Kidney (tissue), 14 donors: ENCODE results near the gene DDX39B. TPM values are rescaled to one million over a fixed set of nuclear protein-coding genes. Genes with fewer than 3 reads are reported as not detected.

Experiments
- DNase-seq, 5 donors: peaks; one replicate each; pipeline ENCODE4 v3.0.0-alpha.2; 2013 to 2020
- FAIRE-seq: peaks from 2 replicates; lab custom pipeline; 2012; peaks lifted over from hg19 to GRCh38; lab: Jason Lieb, UNC
- H3K27ac ChIP-seq, 2 donors: one replicate each; pipeline ENCODE4 v1.7.0; 2013; ENCODE audit warnings: low read depth in 2 of 2, low read length in 2 of 2, inconsistent platforms in 1 of 2
- H3K27me3 ChIP-seq: one replicate; pipeline ENCODE4 v1.7.1; 2013; ENCODE audit warnings: low read length, inconsistent platforms; ENCODE audit not compliant: control insufficient read depth, insufficient read depth
- H3K36me3 ChIP-seq, 3 donors: one replicate each; pipeline versions ENCODE4 v1.7.0 to v1.7.1; 2013; ENCODE audit warnings: low read length in 3 of 3, control low read depth in 1 of 3, inconsistent platforms in 1 of 3; ENCODE audit not compliant: insufficient read depth in 3 of 3, control insufficient read depth in 2 of 3
- H3K4me1 ChIP-seq, 3 donors: one replicate each; pipeline versions ENCODE4 v1.7.0 to v1.7.1; 2013; ENCODE audit warnings: low read length in 3 of 3, inconsistent platforms in 1 of 3, low read depth in 1 of 3; ENCODE audit not compliant: control insufficient read depth in 2 of 3, insufficient read depth in 2 of 3
- H3K4me3 ChIP-seq, 3 donors: one replicate each; pipeline versions ENCODE4 v1.7.0 to v1.8.1; 2013; ENCODE audit warnings: low read length in 3 of 3, control low read depth in 1 of 3, inconsistent platforms in 1 of 3
- H3K9ac ChIP-seq, 3 donors: one replicate each; pipeline versions ENCODE4 v1.7.0 to v1.7.1; 2013; ENCODE audit warnings: low read length in 3 of 3, control low read depth in 1 of 3, inconsistent platforms in 1 of 3
- H3K9me3 ChIP-seq, 3 donors: one replicate each; pipeline versions ENCODE4 v1.7.0 to v1.7.1; 2013; ENCODE audit warnings: low read length in 3 of 3, control low read depth in 1 of 3, inconsistent platforms in 1 of 3; ENCODE audit not compliant: control insufficient read depth in 2 of 3, insufficient read depth in 1 of 3
- intact Hi-C: fragments of 100-400 bp; cut with DNase I; formaldehyde crosslinking; loops from one replicate; pipeline ENCODE4 v1.11.1; 2022
- polyA plus RNA-seq: library from polyadenylated mRNA; stranded (reverse); fragments of 350-450 nt; fragmentation: Illumina TruSeq; extraction: RNeasy Lipid Tissue Mini Kit (QIAGEN cat#74804); gene quantifications from one replicate; pipeline ENCODE4 v1.2.3, GENCODE V29; 2014; ENCODE audit warnings: low read depth, low replicate concordance; ENCODE audit not compliant: insufficient read depth
- total RNA-seq: library from RNA; stranded (reverse); fragmentation: NEBNext Ultra II Directional; extraction: Animal tissue kit (Norgen Biotek cat#: 25700); gene quantifications from one replicate; pipeline ENCODE4 v1.2.1, GENCODE V29; 2021
- TF ChIP-seq, protein P1 (sequence below): IDR thresholded peaks from 3 replicates; pipeline ENCODE4 v1.5.1; 2012; ENCODE audit warnings: mild to moderate bottlenecking, moderate library complexity, borderline replicate concordance; ENCODE audit not compliant: insufficient read depth; ENCODE audit errors: extremely low read depth
- donor health status: control.
- donor health status: control.
- donor health status: control.
- donor health status: control.
- donor health status: control.
- donor health status: DM: yes; HTN: yes; CAD: no.
- donor health status: Normal renal cell carcinoma (clear cell type).

Gene DDX39B
- total and polyA plus RNA-seq, 2 donors from 2014 or later, result 183 to 295 TPM

DNA sequence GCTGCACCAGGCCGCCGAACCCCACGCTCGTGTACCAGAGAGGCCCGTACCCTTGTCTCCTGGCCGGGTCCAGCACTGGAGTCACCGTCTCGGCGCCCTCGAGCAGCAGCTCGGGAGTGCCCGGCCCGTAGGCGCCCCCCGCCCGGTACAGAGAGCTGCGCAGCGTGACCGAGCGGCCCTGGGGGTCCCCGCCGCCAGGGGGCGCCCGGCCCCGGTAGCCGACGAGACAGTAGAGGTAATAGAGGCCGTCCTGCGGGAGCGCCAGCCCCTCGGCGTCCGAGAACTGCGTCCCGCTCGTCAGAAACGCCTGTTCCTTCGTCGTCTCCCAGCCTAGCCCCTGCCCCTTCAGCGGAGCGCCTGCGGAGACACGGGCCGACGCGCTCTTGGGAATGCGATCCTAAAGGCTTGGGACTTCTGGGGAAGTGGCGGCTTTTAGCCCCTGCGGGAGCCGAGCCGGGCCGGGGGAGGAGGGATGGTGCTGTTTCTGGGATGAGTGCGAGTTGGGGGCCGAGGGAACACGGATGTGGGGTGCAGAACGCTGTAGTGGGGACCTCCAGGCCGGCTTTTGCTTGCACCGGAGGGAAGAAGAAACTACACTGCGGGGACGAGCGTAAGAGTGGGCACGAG, 39.1 kb upstream of the DDX39B start:
- no peaks in the 10 kb centered on the region for H3K27me3 ChIP-seq
- FAIRE-seq (no peak), DNase-seq (peak; percentile 90 to 95 (median 92))
- H3K4me3 ChIP-seq, result peak overlapping the region; percentile 65 to 93 (median 90)
- TF ChIP-seq, protein P1, sequence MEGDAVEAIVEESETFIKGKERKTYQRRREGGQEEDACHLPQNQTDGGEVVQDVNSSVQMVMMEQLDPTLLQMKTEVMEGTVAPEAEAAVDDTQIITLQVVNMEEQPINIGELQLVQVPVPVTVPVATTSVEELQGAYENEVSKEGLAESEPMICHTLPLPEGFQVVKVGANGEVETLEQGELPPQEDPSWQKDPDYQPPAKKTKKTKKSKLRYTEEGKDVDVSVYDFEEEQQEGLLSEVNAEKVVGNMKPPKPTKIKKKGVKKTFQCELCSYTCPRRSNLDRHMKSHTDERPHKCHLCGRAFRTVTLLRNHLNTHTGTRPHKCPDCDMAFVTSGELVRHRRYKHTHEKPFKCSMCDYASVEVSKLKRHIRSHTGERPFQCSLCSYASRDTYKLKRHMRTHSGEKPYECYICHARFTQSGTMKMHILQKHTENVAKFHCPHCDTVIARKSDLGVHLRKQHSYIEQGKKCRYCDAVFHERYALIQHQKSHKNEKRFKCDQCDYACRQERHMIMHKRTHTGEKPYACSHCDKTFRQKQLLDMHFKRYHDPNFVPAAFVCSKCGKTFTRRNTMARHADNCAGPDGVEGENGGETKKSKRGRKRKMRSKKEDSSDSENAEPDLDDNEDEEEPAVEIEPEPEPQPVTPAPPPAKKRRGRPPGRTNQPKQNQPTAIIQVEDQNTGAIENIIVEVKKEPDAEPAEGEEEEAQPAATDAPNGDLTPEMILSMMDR, result peak; percentile 93
- peak overlapping the region; percentile 70 to 78 for H3K27ac ChIP-seq
- intact Hi-C loops, result no loop called here
- no peaks in the 10 kb centered on the region for H3K36me3 ChIP-seq
- H3K9ac ChIP-seq, result peak overlapping the region; percentile 69 to 97 (median 93)
- peaks cover 0 to 10% (median 5%) of the 10 kb centered on the region in 3 donors for H3K4me1 ChIP-seq
- H3K9me3 ChIP-seq, result no peaks in the 10 kb centered on the region

GRCh38 chr6:31580438-31580740, 38.6 kb upstream of the DDX39B start:
- Histone ChIP-seq H3K9ac (peak overlapping the region; percentile 8 to 71 (median 70)), H3K4me3 (peak overlapping the region; percentile 42 to 90 (median 65)), H3K9me3 (no peaks in the 10 kb centered on the region), H3K4me1 (peaks cover 0 to 7% (median 5%) of the 10 kb centered on the region in 3 donors), H3K36me3 (no peaks in the 10 kb centered on the region), H3K27ac (no peak overlapping the region), H3K27me3 (no peaks in the 10 kb centered on the region)
- DNase-seq, result no peak
- intact Hi-C loops, result no loop called here
- TF ChIP-seq, protein P1, result no peak
- FAIRE-seq, result no peak

GRCh38 chr6:31579546-31580437, 38.0 kb upstream of the DDX39B start:
- no peaks in the 10 kb centered on the region for H3K9me3 ChIP-seq
- peak overlapping the region in 1 of 3 donors; percentile 90 for H3K4me3 ChIP-seq
- DNase-seq (no peak), FAIRE-seq (no peak)
- intact Hi-C loops, result no loop called here
- H3K9ac ChIP-seq, result peak overlapping the region in 1 of 3 donors; percentile 71
- H3K4me1 ChIP-seq, result peaks cover 0 to 7% (median 5%) of the 10 kb centered on the region in 3 donors
- H3K36me3 ChIP-seq, result no peaks in the 10 kb centered on the region
- H3K27me3 ChIP-seq, result no peaks in the 10 kb centered on the region
- no peak overlapping the region for H3K27ac ChIP-seq
- TF ChIP-seq, protein P1, result no peak
